ENCODE results near the gene GPATCH4. TPM values are rescaled to one million over a fixed set of nuclear protein-coding genes. Genes with fewer than 3 reads are reported as not detected.

Gene GPATCH4
- 14.5 and 14.7 TPM in 2 replicates for total RNA-seq

GRCh38 chr1:156601122-156601830 lies at the start of gene GPATCH4:
Gene GPATCH4, minus strand, starts transcription at chr1:156601479.

GRCh38 chr1:156641761-156642264 lies 40.5 kb upstream of the GPATCH4 start, which contains the start of gene BCAN:
Gene BCAN, plus strand, starts transcription at chr1:156642117. Its CDS starts 3,938 bp downstream, at chr1:156646055.

GRCh38 chr1:156618853-156619581 lies 17.7 kb upstream of the GPATCH4 start, which contains the start of gene HAPLN2:
Gene HAPLN2, plus strand, starts transcription at chr1:156619415. Its CDS starts 4,076 bp downstream, at chr1:156623491.

GRCh38 chr1:156591432-156592157 lies 9.7 kb downstream of the GPATCH4 start, which contains the start of gene NAXE:
Gene NAXE, plus strand, starts transcription at chr1:156591776. Its CDS starts 29 bp downstream, at chr1:156591805.

GRCh38 chr1:156579472-156579871 lies 21.8 kb downstream of the GPATCH4 start, which contains the start of gene TTC24:
Gene TTC24, plus strand, starts transcription at chr1:156579723. Its CDS starts 1,642 bp downstream, at chr1:156581365.

GRCh38 chr1:156571919-156572662 lies 29.2 kb downstream of the GPATCH4 start, which contains the start of gene IQGAP3:
Gene IQGAP3, minus strand, starts transcription at chr1:156572565. Its CDS starts 36 bp downstream, at chr1:156572529.

Other genes starting within 250 kb of the GPATCH4 start
- gene RHBG, start 232.3 kb downstream of the GPATCH4 start, total RNA-seq = not detected in 2 replicates
- gene MEF2D, start 100.7 kb downstream of the GPATCH4 start, total RNA-seq = 3.0 and 3.6 TPM in 2 replicates
- 0.85 and 2.9 TPM in 2 replicates for gene IQGAP3, start 28.9 kb downstream of the GPATCH4 start, total RNA-seq
- not detected in 2 replicates for gene TTC24, start 21.8 kb downstream of the GPATCH4 start, total RNA-seq
- gene NAXE, start 9.7 kb downstream of the GPATCH4 start, total RNA-seq = 141 and 151 TPM in 2 replicates
- not detected in 2 replicates for gene HAPLN2, start 17.9 kb upstream of the GPATCH4 start, total RNA-seq
- gene BCAN, start 40.6 kb upstream of the GPATCH4 start, total RNA-seq = not detected in 2 replicates
- gene NES, start 75.9 kb upstream of the GPATCH4 start, total RNA-seq = 0.24 TPM in 1 of 2 replicates, not detected in the other
- 30.1 and 132 TPM in 2 replicates for gene CRABP2, start 104.1 kb upstream of the GPATCH4 start, total RNA-seq
- gene METTL25B, start 127.0 kb upstream of the GPATCH4 start, total RNA-seq = 10.4 and 19.4 TPM in 2 replicates
- gene ISG20L2, start 127.3 kb upstream of the GPATCH4 start, total RNA-seq = 8.5 and 9.9 TPM in 2 replicates
- gene MRPL24, start 139.6 kb upstream of the GPATCH4 start, total RNA-seq = 40.0 and 52.4 TPM in 2 replicates
- gene HDGF, start 150.2 kb upstream of the GPATCH4 start, total RNA-seq = 179 and 269 TPM in 2 replicates
- gene PRCC, start 166.1 kb upstream of the GPATCH4 start, total RNA-seq = 7.7 and 8.4 TPM in 2 replicates
- gene SH2D2A, start 215.4 kb upstream of the GPATCH4 start, total RNA-seq = 1.5 and 3.6 TPM in 2 replicates

All from tracheal epithelial cell (primary cell).